Suppressor macrophage (primary cell): Measurements from ENCODE around the gene SEMA3E.

Experiments used
- DNase-seq, 4 experiments: peaks; one replicate each; pipeline ENCODE4 v3.0.0-alpha.2; 2020 to 2022

Gene SEMA3E

DNA sequence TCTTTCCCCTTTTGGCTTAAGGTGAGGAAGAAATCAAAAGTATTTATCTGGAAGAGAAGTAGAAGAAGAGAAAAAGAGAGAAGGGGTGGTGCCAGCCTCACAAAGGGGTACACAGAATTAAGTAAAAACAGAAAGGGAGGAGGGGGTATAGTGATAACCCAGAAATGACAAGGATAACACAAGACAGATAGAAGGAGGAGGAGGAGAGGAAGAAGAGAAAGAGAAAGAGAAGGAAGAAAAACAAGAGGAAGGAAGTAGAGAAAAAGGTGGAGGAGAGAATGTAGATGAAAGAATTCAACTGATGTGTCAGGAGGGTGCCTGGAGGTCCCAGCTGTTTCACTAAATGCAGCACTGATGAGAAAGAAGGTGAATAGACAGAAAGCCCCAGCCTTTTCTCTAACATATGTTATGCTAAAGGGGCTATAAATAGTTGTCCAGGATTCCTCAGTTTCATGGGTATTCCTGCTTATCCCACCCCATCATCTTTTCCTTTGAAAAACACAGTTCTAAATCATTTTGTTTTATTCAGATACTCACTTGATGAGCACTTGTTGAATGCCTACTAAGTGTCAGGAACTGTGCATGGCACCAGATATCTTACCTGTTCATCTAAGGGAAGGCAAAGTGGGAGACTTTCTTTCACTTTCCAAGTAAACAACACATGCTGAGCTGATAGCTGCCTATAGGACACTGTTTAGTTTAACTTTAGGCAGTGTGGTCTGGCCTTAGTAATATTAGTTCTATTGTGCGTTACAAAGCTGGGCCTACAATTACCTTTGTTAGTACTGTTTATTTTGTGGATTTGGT is 8.0 kb downstream of the SEMA3E start:
- DNase-seq = no peak

DNA sequence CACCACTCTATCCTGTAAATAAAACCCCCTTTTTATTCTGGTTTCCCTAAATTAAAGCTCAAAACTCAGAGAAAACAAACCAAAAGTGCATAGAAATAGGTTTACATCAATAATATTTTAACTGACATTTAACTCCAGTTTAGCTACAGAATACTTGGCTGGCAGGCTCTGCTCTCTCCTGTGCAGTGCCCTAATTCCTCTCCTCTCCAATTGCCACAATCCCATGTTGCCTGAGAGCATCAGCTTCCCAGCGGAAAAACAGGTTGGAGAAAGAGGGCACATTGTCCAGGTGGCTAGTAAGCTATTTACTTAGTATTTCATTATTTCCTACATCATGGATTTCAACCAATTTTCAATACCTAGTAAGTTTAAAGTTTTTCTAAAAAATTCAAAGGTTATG is 8.7 kb downstream of the SEMA3E start:
- no peak for DNase-seq

DNA sequence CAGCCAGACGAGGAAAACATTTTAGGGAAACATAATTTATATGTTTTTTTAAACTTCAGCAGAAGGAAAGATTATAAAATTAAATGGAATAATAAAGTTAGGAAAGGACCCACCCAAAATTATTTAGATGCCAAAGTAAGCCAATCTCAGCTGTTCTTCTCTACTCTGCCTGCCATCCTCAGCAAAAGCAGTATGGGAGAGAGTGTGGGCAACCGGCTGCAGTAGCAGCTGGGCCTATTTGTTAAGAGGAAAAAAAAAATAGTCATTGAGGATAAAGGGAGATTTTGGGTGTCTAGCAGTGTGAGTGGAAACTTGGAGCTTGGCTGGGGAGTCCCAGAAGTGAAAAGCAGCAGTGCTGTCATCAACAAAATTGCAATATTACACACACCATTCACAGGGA is 15.4 kb downstream of the SEMA3E start:
- DNase-seq = no peak

DNA sequence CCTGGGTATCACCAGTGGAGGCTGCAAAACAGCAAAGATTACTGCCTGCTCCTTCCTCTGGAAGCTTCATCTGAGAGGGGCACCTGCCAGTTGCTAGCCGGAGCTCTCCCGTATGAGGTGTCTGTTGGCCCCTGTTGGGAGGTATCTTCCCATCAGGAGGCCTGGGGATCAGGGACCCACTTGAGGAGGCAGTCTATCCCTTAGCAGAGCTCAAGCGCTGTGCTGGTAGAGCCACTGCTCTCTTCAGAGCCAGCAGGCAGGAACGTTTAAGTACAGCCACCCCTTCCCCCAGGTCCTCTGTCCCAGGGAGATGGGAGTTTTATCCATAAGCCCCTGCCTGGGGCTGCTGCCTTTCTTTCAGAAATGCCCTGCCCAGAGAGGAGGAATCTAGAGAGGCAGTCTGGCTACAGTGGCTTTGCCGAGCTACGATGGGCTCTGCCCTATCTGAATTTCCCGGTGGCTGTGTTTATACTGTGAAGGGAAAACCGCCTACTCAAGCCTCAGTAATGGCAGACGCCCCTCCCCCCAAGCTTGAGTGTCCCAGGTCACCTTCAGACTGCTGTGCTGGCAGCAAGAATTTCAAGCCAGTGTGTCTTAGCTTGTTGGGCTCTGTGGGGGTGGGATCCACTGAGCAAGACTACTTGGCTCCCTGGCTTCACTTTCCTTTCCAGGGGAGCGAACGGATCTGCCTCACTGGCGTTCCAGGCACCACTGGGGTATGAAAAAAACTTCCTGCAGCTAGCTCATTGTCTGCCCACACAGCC is 19.6 kb downstream of the SEMA3E start:
- DNase-seq = no peak

DNA sequence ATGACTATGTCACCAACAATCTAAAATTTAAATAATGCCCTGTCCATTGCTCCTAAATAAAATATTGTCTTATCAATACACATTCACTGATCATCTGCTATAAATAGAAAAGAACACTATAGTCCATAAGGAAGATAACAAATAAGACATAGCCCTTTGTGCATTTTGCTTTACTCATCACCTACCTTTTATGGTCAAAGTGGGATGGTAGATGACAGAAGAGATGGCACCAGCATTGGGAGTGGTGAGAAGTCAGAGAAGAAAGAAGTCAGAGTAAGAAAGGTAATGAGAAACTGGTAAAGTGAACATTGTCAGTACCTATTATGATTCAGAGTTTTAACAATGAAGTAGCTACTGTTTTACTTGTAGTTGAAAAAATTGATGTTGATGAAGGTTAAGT is 31.1 kb downstream of the SEMA3E start:
- no peak for DNase-seq

DNA sequence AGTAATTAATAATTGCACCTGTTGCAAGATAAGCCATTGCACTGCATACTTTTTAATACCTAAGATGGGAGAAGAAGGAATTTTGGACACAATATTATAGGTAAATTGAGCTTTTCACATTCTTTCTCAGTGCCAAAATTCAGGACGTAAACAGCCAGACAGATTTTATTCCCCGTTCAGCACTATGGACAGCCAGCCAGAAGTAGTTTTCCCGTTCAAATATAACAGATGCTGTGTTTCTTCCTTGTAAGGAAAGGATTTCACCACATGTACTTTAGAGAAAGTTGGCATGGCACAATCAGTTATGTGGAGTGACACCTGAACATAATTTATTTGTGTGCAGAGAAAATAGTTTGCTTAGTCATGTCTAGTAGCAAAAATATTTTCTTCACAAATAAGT is 34.8 kb downstream of the SEMA3E start:
- DNase-seq = no peak

DNA sequence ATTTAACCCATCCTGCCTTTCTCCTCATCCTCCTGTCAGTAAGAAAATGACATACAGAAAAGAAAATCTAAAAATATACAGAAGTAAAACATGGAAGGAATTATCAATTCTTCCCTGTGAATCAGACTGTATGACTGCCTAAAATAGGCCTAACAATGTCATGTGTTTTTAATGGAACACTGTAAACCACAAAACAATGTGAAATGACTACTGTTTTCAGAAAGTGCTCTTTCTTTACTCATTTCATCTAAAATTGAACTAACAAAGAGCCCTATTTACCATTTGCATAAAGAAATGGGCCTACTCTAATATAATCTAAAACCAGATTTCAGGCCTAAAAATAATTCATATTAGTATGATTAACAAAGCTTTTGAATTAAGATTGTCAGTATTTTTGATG is 35.7 kb downstream of the SEMA3E start:
- DNase-seq = no peak

DNA sequence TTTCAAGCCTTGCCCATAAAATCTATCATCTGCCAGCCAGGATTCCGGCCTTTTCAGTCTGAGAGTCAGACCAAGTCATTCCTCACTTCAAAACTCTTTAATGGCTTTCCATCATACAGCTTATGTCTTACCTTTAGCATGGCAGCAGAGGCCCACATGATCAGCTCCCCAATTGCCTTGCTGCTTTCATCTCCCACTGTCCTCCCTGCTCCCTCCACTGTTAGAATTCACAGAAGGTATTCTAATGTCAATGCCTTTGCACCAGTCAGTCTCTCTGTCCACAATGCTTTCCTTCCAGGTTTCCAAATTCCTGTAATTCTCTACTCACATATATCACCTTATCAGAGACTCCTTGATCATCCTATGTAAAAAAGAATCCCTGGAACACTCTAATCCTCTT is 37.2 kb downstream of the SEMA3E start:
- DNase-seq = no peak

DNA sequence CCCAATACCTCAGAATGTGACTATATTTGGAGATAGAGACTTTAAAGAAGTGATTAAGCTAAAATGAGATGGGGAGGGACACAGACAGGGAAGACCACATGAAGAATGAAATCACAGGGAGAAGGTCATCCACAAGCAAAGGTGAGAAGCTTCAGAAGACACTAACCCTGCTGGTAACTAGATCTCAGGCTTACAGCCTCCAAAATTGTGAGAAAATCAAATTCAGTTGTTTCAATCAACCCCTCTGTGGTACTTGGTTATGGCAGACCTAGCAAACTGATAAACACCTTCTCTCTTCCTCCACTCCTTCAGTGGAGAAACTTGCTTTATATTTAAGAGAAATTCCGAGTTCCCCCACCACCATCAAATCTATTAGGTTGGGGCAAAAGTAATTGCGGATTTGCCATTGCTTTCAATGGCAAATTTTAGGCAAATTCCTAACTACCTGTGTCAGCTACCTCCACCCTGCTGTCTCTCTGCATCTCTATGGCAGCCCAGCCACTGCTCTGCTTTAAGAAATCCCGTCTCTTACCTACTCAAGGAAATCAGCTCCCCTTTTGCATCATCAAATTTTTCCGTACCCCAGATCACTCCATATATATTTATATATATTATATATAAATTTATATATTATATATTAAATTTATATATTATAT is 38.2 kb downstream of the SEMA3E start:
- DNase-seq = no peak

DNA sequence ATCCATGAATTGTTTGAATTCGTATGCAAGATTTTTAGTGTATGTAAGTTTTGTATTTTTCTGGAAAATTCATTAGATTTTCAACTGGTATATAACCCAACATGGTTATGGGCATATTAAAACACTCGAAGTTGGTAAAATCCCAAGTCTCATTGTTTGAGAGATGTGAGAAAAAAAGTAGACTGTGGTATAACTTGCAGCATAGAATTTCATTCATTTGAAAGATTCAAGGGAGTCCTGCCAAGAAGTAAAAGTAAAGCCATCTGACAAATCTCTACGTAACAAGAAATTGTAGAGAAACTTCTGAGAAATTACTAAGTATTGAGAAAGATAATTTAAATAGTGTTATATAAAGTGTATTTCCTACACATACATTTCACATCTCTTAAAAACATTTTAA is 40.2 kb downstream of the SEMA3E start:
- DNase-seq = no peak

DNA sequence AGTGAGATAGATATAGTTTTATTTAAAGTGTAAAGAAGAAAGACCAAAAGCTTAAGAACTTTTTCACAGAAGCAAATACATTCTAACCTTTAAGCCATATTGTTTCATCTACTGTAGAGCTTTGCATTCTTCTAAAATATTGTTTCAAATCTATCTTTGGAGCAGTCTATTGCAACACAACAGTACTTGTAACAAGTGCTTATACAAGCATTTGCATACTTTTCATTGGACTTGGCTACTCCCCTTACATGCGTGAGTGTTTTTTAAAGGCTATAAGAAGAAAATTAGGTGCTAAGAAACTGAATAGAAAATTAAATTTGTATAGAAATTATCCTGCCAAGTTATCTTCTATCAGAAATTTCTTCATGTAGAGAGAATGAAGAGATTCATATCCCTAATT is 45.3 kb downstream of the SEMA3E start:
- DNase-seq = no peak

DNA sequence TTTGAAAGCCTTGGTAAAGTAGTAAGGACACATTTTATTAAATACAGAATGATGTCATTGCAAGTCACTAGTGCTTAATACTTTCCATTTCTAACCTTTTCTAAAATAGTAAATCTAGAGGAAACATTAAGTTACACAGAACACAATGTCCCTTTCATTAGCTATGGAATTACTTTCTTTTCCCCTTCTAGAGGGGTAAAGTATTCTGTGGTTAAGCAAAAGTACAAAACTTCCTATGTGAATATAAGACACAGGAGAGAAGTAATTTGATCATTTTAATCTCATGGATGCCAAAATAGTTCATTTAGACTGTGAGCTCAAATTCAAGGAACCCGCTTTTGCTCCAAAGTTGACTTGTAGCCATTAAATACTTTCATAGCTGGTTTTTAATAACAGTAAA is 49.8 kb downstream of the SEMA3E start:
- no peak for DNase-seq

DNA sequence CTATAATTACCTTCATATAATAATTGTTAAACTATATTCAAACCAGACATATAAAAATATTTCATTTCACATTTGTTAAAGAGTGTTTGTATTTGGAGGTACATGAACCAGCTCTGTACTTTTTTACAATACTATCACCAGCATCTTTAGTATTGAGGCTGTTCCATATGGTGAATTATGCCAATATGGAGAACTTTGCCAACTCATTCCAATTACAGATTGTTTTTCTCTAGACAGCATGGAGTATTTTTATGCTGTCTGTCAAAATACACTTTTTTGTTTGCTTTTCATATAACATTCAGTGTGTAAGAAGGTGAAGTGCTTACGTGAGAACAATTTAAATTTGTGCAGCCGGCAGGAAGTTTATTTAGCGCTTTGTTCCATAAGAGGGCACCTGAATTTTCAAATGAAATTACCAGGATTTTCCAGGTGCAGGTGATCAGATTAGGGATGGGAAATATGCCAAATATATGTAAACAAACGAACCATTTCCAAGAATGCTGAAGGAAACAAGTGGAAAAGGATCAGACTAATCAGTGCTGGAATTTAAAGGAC is 54.9 kb downstream of the SEMA3E start:
- DNase-seq = no peak

DNA sequence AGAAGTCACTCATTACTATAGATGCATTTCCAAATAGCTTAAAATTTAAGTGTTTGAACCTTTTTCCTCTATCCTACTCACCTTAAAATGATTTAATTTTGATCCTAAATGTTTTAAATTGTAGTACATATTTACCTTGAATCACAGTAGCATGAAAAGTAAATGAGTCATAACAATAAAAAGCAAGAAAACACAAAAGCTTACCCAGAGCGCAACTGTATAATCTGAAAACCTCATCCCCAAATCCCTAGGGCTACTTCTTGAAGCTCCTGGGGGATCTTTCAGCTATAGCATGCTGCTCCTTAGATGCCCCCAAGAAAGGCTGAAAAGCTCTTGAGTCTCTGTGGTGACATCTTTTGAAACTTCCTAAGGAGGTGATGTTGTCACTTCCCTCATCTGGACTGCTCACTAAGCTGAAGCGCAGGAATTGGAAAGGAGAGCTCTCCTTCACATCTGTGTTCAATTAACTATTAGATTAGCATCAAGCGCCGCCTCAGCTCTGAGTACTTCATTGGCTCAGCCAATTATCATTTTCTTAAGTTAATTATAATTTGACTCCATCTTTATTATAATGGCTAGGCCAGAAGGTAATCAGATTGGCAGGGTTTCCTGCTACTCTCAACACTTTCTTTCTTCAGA is 60.2 kb downstream of the SEMA3E start:
- DNase-seq = no peak

DNA sequence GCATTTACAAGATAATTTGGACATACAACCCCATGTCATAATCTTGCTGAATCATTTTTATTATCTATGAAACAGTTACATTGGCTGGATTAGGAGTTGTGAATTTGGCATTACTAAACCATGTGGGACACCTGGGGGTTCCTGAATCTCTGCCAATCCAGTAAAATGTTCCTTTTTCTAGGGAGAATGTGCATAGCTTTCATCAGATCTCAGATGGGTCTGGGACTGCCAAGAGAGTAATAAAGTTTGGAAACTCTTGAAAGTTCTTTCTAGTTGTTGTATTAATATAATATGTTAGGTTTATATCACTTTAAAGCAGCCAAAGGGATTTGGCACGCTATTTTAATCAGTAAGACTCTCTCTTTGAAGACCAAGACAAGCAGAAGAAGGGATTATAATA is 62.7 kb downstream of the SEMA3E start:
- no peak for DNase-seq

DNA sequence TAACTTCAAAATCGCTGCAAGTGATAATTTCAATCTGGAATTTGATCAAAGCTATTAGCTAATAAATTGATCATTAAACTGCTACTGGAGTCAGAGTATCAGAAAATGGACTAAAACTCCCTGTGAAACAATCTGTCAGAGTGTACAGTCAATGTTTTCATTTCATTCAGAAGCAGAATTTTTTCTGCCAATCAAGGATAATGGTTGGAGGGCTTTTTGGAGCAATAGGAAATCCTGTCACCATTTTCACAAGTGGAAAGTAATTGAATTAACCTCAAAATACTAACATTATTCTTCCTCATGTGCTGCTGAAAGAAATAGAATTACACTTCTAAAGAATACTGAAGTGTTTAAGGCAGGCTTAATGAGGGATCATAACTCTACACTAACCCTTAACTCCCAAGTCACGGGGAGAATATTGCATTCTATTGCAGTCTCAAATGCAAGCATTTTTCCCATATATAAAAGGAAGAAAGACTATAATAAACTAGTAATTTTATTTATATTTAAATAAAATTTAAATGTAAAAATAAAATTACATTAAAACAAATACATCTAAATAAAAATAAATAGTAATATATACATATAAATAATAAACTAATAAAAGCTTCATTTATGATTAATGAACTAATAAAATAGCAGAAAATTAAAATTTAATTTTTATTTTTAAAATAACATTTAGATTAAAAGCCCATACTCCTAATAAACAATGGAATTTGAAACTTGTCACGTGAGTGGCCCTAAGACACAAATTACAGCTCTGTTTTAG is 67.1 kb downstream of the SEMA3E start:
- no peak for DNase-seq

DNA sequence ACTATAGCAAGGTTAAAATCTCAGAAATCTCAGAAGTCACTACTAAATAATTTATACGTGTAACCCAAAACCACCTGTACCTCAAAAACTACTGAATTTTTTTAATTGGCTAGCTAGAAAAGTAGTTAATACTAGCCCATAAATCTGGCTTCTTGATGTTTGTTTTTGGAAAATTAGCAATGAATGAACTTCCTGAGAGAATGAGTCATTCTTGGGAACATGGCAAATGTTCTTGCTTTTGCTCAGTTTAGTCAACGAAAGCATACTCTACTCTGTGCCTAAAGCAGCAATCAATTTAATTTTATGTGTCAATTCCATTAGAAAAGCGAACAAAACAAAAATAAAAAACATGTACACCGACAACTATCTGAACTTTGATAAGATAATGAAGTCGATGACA is 69.2 kb downstream of the SEMA3E start:
- DNase-seq = no peak

DNA sequence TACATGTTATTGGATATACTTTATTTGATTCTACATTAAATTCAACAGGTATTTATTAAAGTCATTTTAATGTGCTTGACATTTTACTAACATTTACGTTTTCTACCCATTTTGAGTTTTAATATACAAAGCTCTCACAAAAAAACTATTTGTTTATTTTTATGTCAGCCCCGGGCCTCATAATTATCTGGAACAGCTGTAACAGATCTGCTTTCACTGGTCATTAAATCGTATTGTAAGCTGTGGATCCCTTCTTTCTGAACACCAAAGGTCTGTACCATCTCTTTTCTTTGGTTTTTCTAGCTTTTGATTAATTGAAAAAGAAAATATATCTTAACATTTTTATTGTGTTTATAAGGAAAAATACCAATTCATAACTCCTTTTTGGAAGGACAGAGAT is 73.5 kb downstream of the SEMA3E start:
- no peak for DNase-seq

DNA sequence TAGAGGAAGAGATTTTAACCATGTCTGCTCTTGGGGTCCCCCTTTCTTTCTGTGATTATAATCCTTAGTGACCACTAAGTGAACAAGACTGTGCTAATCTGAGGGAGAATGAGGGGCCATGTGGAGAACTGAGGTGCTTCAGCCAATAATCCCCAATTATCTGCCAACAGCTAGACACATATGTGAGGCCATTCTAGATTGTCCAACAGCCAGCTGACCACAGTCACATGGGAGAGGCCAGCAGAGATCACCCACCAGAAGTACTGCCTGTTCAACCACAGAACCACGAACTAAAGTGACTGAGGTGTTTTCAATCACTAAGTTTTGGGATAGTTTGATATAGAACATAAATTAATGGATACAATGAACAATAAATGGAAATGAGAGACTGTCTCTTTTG is 74.3 kb downstream of the SEMA3E start:
- DNase-seq = no peak

DNA sequence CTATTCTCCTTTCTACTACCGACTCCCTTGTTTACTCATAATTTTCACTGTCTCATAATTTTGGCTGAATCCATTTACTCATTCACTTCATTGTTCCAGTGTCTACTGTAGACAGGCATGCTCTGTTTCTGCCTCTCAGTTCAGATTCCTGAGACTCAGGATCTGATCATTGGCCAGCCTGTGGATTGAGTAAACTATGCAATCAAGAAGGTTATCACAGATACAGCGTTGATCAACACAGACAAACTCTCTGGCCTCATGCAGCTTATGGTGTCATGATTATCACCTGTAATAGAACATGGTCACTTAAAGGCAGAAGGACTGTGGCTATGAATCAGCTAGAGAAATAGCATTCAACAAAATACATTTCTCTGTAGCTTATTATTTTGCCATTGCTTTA is 86.0 kb downstream of the SEMA3E start:
- DNase-seq = no peak

DNA sequence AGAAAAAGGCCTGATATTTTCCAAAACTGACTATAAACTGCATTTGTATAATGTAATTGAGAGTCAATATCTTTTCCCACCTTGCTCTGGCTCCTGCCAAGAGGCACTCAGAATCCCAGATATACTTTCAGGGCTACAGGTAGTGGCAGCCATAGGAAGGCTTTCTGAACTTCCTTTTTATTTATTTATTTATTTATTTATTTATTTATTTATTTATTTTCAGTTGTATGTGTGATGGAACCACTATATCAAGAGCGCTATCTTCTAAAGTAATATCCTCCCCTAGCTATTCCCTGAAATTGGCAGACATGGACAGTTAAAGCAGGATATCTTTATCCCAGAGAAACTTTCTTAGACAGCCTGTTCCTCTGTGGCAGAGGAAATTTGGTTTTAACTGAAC is 86.7 kb downstream of the SEMA3E start:
- DNase-seq = no peak

DNA sequence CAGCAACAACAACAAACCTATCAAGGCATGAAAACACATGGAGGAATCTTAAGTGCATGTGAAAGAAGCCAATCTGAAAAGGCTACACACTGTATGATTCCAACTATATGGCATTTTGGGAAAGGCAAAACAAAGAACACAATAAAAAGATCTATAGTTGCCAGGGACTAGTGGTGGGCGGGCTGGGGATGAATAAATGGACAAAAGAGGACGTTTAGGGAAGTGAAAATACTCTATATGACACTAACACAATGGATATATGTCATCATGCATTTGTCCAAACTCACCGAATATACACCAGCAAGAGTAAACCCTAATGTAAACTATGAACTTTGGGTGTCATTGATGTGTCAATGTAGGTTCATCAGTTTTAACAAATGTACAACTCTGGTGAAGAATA is 89.1 kb downstream of the SEMA3E start:
- no peak for DNase-seq
